PC-3 (cell line): ENCODE data around the gene UNC5B. TPM values are rescaled to one million over a fixed set of nuclear protein-coding genes. Genes with fewer than 3 reads are reported as not detected.

Experiments
- ATAC-seq: fragments of 200-7000 bp; cut with Tn5 transposase; 2 replicates; pipeline ENCODE4 v1.9.1; 2020; ENCODE audit warnings: mild to moderate bottlenecking, moderate library complexity
- BruUV-seq: library from RNA; stranded (reverse); fragments of 400-500 nt; replicated peaks from 2 replicates; lab custom pipeline; 2021; lab: Mats Ljungman, UMichigan
- CTCF ChIA-PET: fragments of 300-600 bp; sonication (Branson Sonifier 250); formaldehyde crosslinking; loops from one replicate; lab custom pipeline; 2022; ENCODE audit warnings: antibody characterized with exemption; lab: Charles Lee
- POLR2A ChIA-PET: fragments of 300-600 bp; sonication (Branson Sonifier 250); formaldehyde crosslinking; loops from one replicate; lab custom pipeline; 2022; ENCODE audit warnings: antibody characterized with exemption; ENCODE audit not compliant: unreplicated experiment; lab: Charles Lee
- DNase-seq: peaks from one replicate; pipeline ENCODE4 v3.0.0-alpha.2; 2015
- H2AFZ ChIP-seq: fragments of 300-600 bp; sonication (generic); 2 replicates; pipeline ENCODE4 v1.6.0; 2016; ENCODE audit warnings: antibody characterized with exemption, low read length
- H3F3A ChIP-seq: fragments of 300-600 bp; sonication (generic); one replicate; pipeline ENCODE4 v1.6.0; 2017; ENCODE audit warnings: antibody characterized with exemption, low read length, control low read depth, mild to moderate bottlenecking; ENCODE audit not compliant: unreplicated experiment
- H3K27ac ChIP-seq: fragments of 300-600 bp; sonication (generic); 2 replicates; pipeline ENCODE4 v1.5.1; 2016; ENCODE audit warnings: mild to moderate bottlenecking, low read length
- H3K27me3 ChIP-seq: fragments of 300-600 bp; sonication (generic); 2 replicates; pipeline ENCODE4 v1.6.1; 2016; ENCODE audit warnings: low read length, mixed read lengths
- H3K36me3 ChIP-seq: fragments of 300-600 bp; sonication (generic); 2 replicates; pipeline ENCODE4 v1.6.1; 2016; ENCODE audit warnings: low read depth, mixed run types, low read length, mixed read lengths
- H3K4me1 ChIP-seq: fragments of 300-600 bp; sonication (generic); 2 replicates; pipeline ENCODE4 v1.5.1; 2016; ENCODE audit warnings: low read length; ENCODE audit not compliant: insufficient read depth
- H3K4me2 ChIP-seq: fragments of 300-600 bp; sonication (generic); 2 replicates; pipeline ENCODE4 v1.6.0; 2016; ENCODE audit warnings: low read length
- H3K4me3 ChIP-seq: fragments of 300-600 bp; sonication (generic); 2 replicates; pipeline ENCODE4 v1.5.1; 2016; ENCODE audit warnings: mild to moderate bottlenecking, low read length, mixed read lengths
- H3K79me2 ChIP-seq: fragments of 300-600 bp; sonication (generic); 2 replicates; pipeline ENCODE4 v1.6.1; 2017; ENCODE audit warnings: low read length, mixed read lengths
- H3K9ac ChIP-seq: fragments of 300-600 bp; sonication (generic); 2 replicates; pipeline ENCODE4 v1.6.0; 2016; ENCODE audit warnings: mild to moderate bottlenecking, low read length
- H3K9me2 ChIP-seq: fragments of 300-600 bp; sonication (generic); replicated peaks from 2 replicates; pipeline ENCODE4 v1.6.1; 2016; ENCODE audit warnings: mixed run types, low read length, mixed read lengths
- H3K9me3 ChIP-seq: fragments of 300-600 bp; sonication (generic); 2 replicates; pipeline ENCODE4 v1.6.1; 2016; ENCODE audit warnings: low read length, mixed read lengths
- H4K20me1 ChIP-seq: fragments of 300-600 bp; sonication (generic); 2 replicates; pipeline ENCODE4 v1.6.1; 2016; ENCODE audit warnings: low read length, mixed read lengths
- CTCF ChIP-seq: fragments of 300-600 bp; sonication (generic); conservative IDR thresholded peaks from 2 replicates; pipeline ENCODE4 v1.5.1; 2017; ENCODE audit warnings: antibody characterized with exemption, low read depth, mild to moderate bottlenecking, low read length
- EZH2 ChIP-seq: fragments of 300-600 bp; sonication (generic); IDR thresholded peaks from one replicate; pipeline ENCODE4 v1.6.1; 2017; ENCODE audit warnings: antibody characterized with exemption, mild to moderate bottlenecking, low read length; ENCODE audit not compliant: unreplicated experiment
- EZH2phosphoT487 ChIP-seq: fragments of 300-600 bp; sonication (generic); IDR thresholded peaks from 2 replicates; pipeline ENCODE4 v1.6.1; 2018; ENCODE audit warnings: mild to moderate bottlenecking, antibody characterized with exemption, low read length, borderline replicate concordance
- intact Hi-C: fragments of 100-400 bp; cut with micrococcal nuclease; formaldehyde crosslinking; loops from 2 replicates; pipeline ENCODE4 v1.9.0; 2023
- total RNA-seq: library from RNA; depleted of rRNA; stranded (reverse); fragments of >200 nt; gene quantifications from 2 replicates; pipeline ENCODE4 v1.2.3, GENCODE V29; 2014

The UNC5B gene
- total RNA-seq, 1 experiment from 2014 or later: 0.26 TPM

DNA sequence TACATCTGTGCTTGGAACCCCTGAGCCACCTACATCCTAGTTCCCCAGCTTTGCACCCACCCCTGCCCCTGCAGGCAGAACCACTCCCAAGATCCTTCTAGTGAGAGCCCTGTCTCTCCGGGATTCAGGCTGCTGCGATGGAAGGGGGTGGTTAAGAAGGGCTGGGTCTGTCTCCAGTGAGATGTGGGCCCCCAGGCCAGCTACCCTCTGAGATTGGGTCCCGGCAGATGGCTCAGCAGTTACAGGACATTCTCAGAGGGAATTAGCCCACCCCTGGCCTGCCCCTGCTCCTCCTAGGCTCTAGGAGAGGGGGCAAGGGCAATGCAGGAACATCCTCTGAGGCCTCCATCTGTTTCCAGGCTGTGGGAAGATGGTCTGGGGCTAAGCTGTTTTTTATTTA, 134.4 kb downstream of the UNC5B start:
- BruUV-seq: no TSS peak
- ChIA-PET POLR2A (no interaction called here), CTCF (no interaction called here)
- no peaks in the 10 kb centered on the region for H3K79me2 ChIP-seq
- H3K9me2 ChIP-seq: no peaks in the 10 kb centered on the region
- no peak overlapping the region for H3K4me3 ChIP-seq
- H2AFZ ChIP-seq: no peak overlapping the region
- peaks cover 26% of the 10 kb centered on the region for H3K4me1 ChIP-seq
- H4K20me1 ChIP-seq: no peaks in the 10 kb centered on the region
- H3K9me3 ChIP-seq: no peaks in the 10 kb centered on the region
- H3K9ac ChIP-seq: no peak overlapping the region
- no peaks in the 10 kb centered on the region for H3K27me3 ChIP-seq
- no peaks in the 10 kb centered on the region for H3K36me3 ChIP-seq
- TF ChIP-seq EZH2: no peak
- TF ChIP-seq CTCF: no peak
- TF ChIP-seq EZH2phosphoT487: no peak
- H3K4me2 ChIP-seq: no peak overlapping the region
- no peaks in the 10 kb centered on the region for H3F3A ChIP-seq
- intact Hi-C loops: no loop called here
- no peak overlapping the region for H3K27ac ChIP-seq
- no peak for DNase-seq
- ATAC-seq: no peak

- no peaks in the 10 kb centered on the region for H3K9me3 ChIP-seq
- BruUV-seq: no TSS peak
- H3K4me3 ChIP-seq: no peak overlapping the region
- CTCF ChIA-PET: no interaction called here
- H3K9me2 ChIP-seq: no peaks in the 10 kb centered on the region
- no peaks in the 10 kb centered on the region for H3K79me2 ChIP-seq
- H2AFZ ChIP-seq: no peak overlapping the region
- DNase-seq (peak; percentile 12), ATAC-seq (0 out of 2 replicates have a peak, but pooled peaks have one; percentile 15)
- peaks cover 26% of the 10 kb centered on the region for H3K4me1 ChIP-seq
- no peak overlapping the region for H3K9ac ChIP-seq
- no peak overlapping the region for H3K27ac ChIP-seq
- H3K4me2 ChIP-seq: no peak overlapping the region
- no peaks in the 10 kb centered on the region for H4K20me1 ChIP-seq
- TF ChIP-seq CTCF (no peak), EZH2phosphoT487 (no peak), EZH2 (no peak)
- POLR2A ChIA-PET: no interaction called here
- no peaks in the 10 kb centered on the region for H3K36me3 ChIP-seq
- H3F3A ChIP-seq: no peaks in the 10 kb centered on the region
- no peaks in the 10 kb centered on the region for H3K27me3 ChIP-seq
- intact Hi-C loops: no loop called here
These were observed 135.4 kb downstream of the UNC5B start for GRCh38 chr10:71347587-71348395.

DNA sequence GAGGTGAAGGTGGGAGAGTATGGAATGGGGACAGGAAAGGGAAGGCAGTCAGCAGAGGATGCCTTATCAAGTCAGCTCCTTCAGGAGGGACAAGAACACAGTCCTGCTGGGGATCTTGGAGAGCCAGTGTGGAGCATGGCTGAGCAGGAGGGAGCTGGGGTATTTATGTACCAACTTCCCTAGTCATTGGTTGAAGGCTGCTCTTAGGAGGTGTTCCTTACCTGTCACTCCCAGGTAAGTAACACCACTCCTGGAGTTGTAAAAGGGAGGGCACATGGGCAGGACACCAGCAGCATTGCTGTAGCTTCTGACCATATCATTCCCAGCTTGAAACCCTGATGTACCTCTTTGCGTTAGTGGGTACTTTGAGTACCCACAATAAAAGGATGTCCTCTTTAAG, 136.5 kb downstream of the UNC5B start:
- Histone ChIP-seq H3F3A (no peaks in the 10 kb centered on the region), H3K27ac (no peak overlapping the region), H3K4me3 (no peak overlapping the region), H3K9ac (no peak overlapping the region), H3K4me1 (peaks cover 17% of the 10 kb centered on the region; the same call in 1 of the 2 replicates), H3K27me3 (no peaks in the 10 kb centered on the region), H3K9me3 (no peaks in the 10 kb centered on the region), H3K9me2 (no peaks in the 10 kb centered on the region), H4K20me1 (no peaks in the 10 kb centered on the region), H3K79me2 (no peaks in the 10 kb centered on the region), H2AFZ (no peak overlapping the region), H3K36me3 (no peaks in the 10 kb centered on the region), H3K4me2 (no peak overlapping the region)
- ATAC-seq: no peak
- POLR2A ChIA-PET: no interaction called here
- CTCF ChIA-PET: no interaction called here
- intact Hi-C loops: no loop called here
- BruUV-seq: no TSS peak
- TF ChIP-seq EZH2phosphoT487 (no peak), CTCF (no peak), EZH2 (no peak)
- no peak for DNase-seq
